ENCODE measurements around the gene KRTDAP. TPM values are rescaled to one million over a fixed set of nuclear protein-coding genes. Genes with fewer than 3 reads are reported as not detected.

Gene KRTDAP
- total RNA-seq, 1 experiment from 2014 or later: not detected

DNA sequence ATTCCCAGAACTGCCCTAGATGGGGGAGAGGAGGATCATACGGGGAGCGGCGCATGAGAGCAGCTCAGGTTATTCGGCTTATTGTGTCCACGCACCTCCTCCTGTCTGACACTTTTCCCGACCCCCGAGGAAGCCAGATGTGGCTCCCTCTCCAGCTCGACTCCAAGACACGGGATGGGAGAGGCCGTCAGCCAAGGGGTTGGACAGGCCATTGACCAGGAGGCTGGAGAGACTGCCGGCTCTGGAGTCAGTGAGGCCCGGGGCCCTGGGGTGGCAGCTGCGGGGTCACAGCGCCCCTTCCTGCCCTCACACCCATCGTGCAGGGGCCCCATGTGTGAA, 20.3 kb upstream of the KRTDAP start:
- Histone ChIP-seq H3K4me1 (ENCODE audit: insufficient read depth, low read length, poor library complexity, severe bottlenecking) (no peaks in the 10 kb centered on the region), H3K36me3 (ENCODE audit: insufficient read depth, low read length, poor library complexity, severe bottlenecking) (no peaks in the 10 kb centered on the region), H3K27me3 (replicated peaks; ENCODE audit: insufficient read depth, low read depth, low read length, poor library complexity) (peaks cover 87% of the 10 kb centered on the region), H3K9me3 (ENCODE audit: low read depth, low read length, poor library complexity, severe bottlenecking) (no peaks in the 10 kb centered on the region), H3K4me3 (ENCODE audit: low read depth, low read length, poor library complexity, severe bottlenecking) (no peak overlapping the region), H3K27ac (ENCODE audit: low read depth, low read length, poor library complexity, severe bottlenecking) (no peak overlapping the region)
- intact Hi-C loops (cut with micrococcal nuclease; ENCODE audit: unreplicated experiment): no loop called here
- ChIA-PET CTCF (interaction anchor here (0.6 to 1.0 kb wide), 3 partner anchors 30 to 153 kb away, joined by 3 read pairs; partner anchors contain the start of gene FFAR3), POLR2A (ENCODE audit: low non-redundant PET) (no interaction called here)
- DNase-seq (ENCODE audit: low spot score): no peak
- TF ChIP-seq, protein P1, sequence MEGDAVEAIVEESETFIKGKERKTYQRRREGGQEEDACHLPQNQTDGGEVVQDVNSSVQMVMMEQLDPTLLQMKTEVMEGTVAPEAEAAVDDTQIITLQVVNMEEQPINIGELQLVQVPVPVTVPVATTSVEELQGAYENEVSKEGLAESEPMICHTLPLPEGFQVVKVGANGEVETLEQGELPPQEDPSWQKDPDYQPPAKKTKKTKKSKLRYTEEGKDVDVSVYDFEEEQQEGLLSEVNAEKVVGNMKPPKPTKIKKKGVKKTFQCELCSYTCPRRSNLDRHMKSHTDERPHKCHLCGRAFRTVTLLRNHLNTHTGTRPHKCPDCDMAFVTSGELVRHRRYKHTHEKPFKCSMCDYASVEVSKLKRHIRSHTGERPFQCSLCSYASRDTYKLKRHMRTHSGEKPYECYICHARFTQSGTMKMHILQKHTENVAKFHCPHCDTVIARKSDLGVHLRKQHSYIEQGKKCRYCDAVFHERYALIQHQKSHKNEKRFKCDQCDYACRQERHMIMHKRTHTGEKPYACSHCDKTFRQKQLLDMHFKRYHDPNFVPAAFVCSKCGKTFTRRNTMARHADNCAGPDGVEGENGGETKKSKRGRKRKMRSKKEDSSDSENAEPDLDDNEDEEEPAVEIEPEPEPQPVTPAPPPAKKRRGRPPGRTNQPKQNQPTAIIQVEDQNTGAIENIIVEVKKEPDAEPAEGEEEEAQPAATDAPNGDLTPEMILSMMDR (conservative IDR thresholded peaks at IDR 0.05; ENCODE audit: low read depth, low read length): peak; percentile 5; the same call in 1 of the 2 replicates
- TF ChIP-seq EZH2 (IDR thresholded peaks at IDR 0.05; ENCODE audit: borderline replicate concordance, low read depth, low read length, poor library complexity, severe bottlenecking): no peak
- BruUV-seq (replicated peaks): no TSS peak

DNA sequence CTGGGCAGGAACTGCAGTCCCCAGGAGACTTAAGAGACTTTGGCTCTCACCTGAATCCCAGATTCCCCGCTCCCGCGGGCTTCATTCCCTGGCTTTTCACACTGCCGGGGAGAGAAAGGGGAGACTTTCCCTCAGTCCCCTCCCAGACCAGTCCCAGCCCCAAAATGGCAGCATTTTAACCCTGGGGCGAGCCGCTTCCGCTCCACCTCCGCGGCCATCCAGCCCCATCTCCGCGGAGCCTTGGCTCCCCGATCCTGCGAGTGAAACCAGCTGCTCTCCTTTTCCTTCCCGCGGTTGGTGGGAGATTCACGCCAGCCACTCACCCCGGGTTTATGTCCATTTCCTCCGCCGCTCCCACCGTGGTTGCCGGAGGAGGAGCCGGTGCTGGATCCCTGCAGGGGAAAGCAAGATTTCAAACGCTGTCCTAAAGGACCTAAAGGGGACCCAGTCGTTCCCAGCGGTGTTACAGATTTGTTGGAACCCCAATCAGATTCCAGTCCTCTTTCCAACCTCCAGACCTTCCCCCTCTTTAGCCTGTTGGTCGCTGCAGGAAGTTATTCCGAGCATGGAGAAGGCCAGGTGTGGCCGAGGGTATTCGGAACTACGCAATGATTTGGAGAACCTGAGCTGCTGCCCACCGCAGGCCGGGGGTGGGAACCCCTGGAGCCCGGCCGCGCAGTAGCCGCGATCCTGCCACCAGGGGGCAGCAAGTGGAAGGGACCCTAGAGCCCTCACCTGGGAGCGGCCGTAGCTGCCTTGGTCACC, 19.8 kb upstream of the KRTDAP start:
- Histone ChIP-seq H3K4me1 (ENCODE audit: insufficient read depth, low read length, poor library complexity, severe bottlenecking) (no peaks in the 10 kb centered on the region), H3K27ac (ENCODE audit: low read depth, low read length, poor library complexity, severe bottlenecking) (no peak overlapping the region), H3K4me3 (ENCODE audit: low read depth, low read length, poor library complexity, severe bottlenecking) (peak overlapping the region; percentile 15), H3K9me3 (ENCODE audit: low read depth, low read length, poor library complexity, severe bottlenecking) (no peaks in the 10 kb centered on the region), H3K36me3 (ENCODE audit: insufficient read depth, low read length, poor library complexity, severe bottlenecking) (no peaks in the 10 kb centered on the region), H3K27me3 (replicated peaks; ENCODE audit: insufficient read depth, low read depth, low read length, poor library complexity) (peaks cover 93% of the 10 kb centered on the region)
- DNase-seq (ENCODE audit: low spot score): peak; percentile 56
- no TSS peak for BruUV-seq (replicated peaks)
- CTCF ChIA-PET: interaction anchor here (0.6 to 1.0 kb wide), 3 partner anchors 29 to 152 kb away, joined by 3 read pairs; partner anchors contain the start of gene FFAR3
- POLR2A ChIA-PET (ENCODE audit: low non-redundant PET): no interaction called here
- TF ChIP-seq, protein P1 (conservative IDR thresholded peaks at IDR 0.05; ENCODE audit: low read depth, low read length): peak; percentile 96
- TF ChIP-seq EZH2 (IDR thresholded peaks at IDR 0.05; ENCODE audit: borderline replicate concordance, low read depth, low read length, poor library complexity, severe bottlenecking): peak; percentile 62
- intact Hi-C loops (cut with micrococcal nuclease; ENCODE audit: unreplicated experiment): no loop called here

DNA sequence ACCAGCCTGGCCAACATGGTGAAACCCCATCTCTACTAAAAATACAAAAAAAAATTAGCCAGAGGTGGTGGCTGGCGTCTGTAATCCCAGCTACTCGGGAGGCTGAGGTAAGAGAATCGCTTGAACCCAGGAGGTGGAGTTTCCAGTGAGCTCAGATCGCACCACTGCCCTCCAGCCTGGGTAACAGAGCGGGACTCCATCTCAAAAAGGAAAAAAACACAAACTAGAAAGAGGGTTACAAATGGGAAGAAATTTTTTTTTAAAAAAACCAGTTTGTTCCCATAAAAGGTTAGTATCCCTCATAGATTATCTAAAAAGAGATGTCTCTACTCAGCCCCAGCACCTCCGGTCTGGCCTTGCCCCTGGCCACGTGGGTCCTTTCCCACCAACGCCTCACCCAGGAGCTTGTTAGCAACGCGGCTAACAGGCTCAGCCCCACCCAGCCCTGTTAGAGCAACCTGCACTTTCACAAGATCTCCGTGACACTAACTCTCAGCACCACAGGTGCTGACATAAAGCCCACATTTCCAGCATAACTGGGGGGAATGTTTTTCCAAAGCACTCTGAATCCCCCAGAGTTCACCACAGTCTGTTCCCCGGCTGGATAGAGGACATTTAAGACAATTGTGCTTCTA, 18.9 kb upstream of the KRTDAP start:
- no peak overlapping the region for H3K27ac ChIP-seq (ENCODE audit: low read depth, low read length, poor library complexity, severe bottlenecking)
- H3K4me1 ChIP-seq (ENCODE audit: insufficient read depth, low read length, poor library complexity, severe bottlenecking): no peaks in the 10 kb centered on the region
- no peaks in the 10 kb centered on the region for H3K9me3 ChIP-seq (ENCODE audit: low read depth, low read length, poor library complexity, severe bottlenecking)
- intact Hi-C loops (cut with micrococcal nuclease; ENCODE audit: unreplicated experiment): no loop called here
- BruUV-seq (replicated peaks): no TSS peak
- CTCF ChIA-PET: no interaction called here
- POLR2A ChIA-PET (ENCODE audit: low non-redundant PET): no interaction called here
- H3K36me3 ChIP-seq (ENCODE audit: insufficient read depth, low read length, poor library complexity, severe bottlenecking): no peaks in the 10 kb centered on the region
- no peak for TF ChIP-seq EZH2 (IDR thresholded peaks at IDR 0.05; ENCODE audit: borderline replicate concordance, low read depth, low read length, poor library complexity, severe bottlenecking)
- TF ChIP-seq, protein P1 (conservative IDR thresholded peaks at IDR 0.05; ENCODE audit: low read depth, low read length): no peak
- no peak for DNase-seq (ENCODE audit: low spot score)
- H3K27me3 ChIP-seq (replicated peaks; ENCODE audit: insufficient read depth, low read depth, low read length, poor library complexity): peaks cover 94% of the 10 kb centered on the region
- no peak overlapping the region for H3K4me3 ChIP-seq (ENCODE audit: low read depth, low read length, poor library complexity, severe bottlenecking)

Measured in A673 (cell line).